ENCODE data around the gene MAJIN. TPM values are rescaled to one million over a fixed set of nuclear protein-coding genes. Genes with fewer than 3 reads are reported as not detected.

The MAJIN gene
- total RNA-seq, 4 donors from 2014 or later = not detected

DNA sequence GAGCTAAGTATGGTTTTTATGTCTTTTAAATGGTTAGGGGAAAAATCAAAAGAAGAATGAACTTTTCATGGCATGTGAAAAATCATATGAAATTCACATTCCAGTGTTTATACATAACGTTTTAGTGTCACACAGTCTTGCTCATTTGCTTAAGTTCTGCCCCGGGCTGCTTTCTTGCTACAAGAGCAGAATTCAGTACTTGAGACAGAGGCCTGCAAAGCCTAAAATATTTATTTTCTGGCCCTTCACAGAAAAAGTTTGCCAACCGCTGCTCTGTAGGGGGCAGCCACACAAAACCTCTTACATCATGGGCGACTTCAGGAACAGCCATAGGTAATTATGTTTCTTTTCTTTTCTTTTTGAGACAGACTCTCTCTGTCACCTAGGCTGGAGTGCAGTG, 53.9 kb downstream of the MAJIN start:
- peak in 1 of 3 donors; percentile 23 for DNase-seq
- Histone ChIP-seq H3K9me3 (no peaks in the 10 kb centered on the region), H3K27ac (peak overlapping the region; percentile 59 to 85 (median 73)), H3K4me3 (peak overlapping the region in 3 of 4 donors; percentile 59 to 91 (median 88)), H3K4me1 (peaks cover 0 to 23% (median 14%) of the 10 kb centered on the region in 4 donors), H3K27me3 (no peaks in the 10 kb centered on the region), H3K36me3 (peaks cover 0 to 14% (median 0%) of the 10 kb centered on the region in 3 donors)
- peak in 1 of 6 experiments; percentile 12 for TF ChIP-seq CTCF (IDR thresholded peaks at IDR 0.05)
- no peak for TF ChIP-seq POLR2A (IDR thresholded peaks at IDR 0.05)

DNA sequence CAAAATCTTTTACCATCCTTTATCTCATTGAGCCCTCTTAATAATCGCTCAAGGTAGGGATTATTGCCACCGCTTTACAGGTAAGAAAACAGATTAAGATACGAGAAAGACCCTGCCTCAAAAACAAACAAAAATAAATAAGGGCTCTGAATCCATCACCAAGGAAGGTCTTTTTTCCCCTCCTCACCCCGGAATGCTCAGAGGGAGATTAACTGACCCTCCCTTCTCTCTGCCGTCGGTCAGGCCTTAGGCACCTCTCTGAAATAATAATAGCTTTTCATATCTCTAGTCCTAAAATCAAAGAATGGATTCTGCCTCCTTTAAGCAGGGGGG, 54.3 kb downstream of the MAJIN start:
- Histone ChIP-seq H3K4me3 (peak overlapping the region; percentile 12 to 91 (median 74)), H3K9me3 (no peaks in the 10 kb centered on the region), H3K4me1 (peaks cover 0 to 23% (median 14%) of the 10 kb centered on the region in 4 donors), H3K36me3 (peaks cover 0 to 18% (median 0%) of the 10 kb centered on the region in 3 donors), H3K27me3 (no peaks in the 10 kb centered on the region), H3K27ac (peak overlapping the region; percentile 59 to 85 (median 73))
- TF ChIP-seq CTCF (IDR thresholded peaks at IDR 0.05) (no peak), POLR2A (IDR thresholded peaks at IDR 0.05) (no peak)
- DNase-seq = no peak

DNA sequence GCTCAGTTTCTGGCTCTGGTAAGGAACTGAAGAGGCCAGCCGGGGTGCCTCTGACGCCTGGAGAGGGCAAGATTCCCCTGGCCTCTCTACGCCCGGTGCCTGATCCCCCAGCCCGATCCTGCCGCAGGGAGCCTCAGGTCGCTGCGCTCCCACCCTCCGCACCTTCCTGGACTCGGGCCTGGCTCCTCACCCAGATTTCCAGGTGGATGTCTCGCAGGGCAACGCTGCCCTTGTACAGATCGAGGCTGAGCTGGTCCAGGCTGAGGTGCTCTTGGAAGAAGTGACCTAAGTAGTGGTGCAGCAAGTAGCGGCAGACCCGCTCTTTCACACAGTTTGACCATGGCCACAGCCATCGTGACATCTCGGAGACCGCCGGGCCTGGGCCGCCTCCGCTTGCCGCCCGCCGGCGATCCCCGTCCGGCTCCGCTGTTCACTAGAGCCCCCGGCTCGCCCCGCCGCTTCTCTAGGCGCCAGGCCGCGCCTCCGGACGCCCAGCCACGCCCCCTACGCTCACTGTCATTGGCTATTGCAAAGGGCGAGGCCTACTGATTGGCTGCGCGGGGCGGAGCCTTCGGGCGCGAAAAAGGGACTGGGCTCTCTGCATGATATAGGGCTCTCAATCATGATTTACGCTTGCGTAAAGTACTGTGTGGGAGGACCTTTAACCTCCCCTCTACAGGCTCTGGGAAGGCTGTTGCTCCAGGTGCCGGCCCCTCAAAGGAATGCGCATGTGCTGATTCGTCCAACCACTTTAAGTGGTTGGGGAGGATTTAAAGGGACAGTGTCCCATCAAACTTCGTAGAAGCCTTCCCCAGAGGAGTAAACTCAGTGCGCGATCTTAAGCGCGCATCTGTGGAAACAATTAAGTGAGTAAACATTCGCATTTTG, 54.9 kb downstream of the MAJIN start, which contains the start of gene ATG2A:
ATG2A (minus strand) TSS at position 435 of the 888 bp plus-strand sequence; CDS start at position 361, 74 bp downstream.
- Histone ChIP-seq H3K27ac (peak within 1 kb of the TSS; percentile 80 to 87 (median 84)), H3K9me3 (no peaks in the 10 kb centered on the region), H3K4me3 (peak within 1 kb of the TSS; percentile 82 to 91 (median 85)), H3K36me3 (peaks cover 0 to 24% (median 0%) of the 10 kb centered on the region in 3 donors), H3K27me3 (no peaks in the 10 kb centered on the region), H3K4me1 (peaks cover 0 to 23% (median 14%) of the 10 kb centered on the region in 4 donors)
- peak; percentile 89 to 95 for TF ChIP-seq POLR2A (IDR thresholded peaks at IDR 0.05)
- peak in 1 of 6 experiments; percentile 3 for TF ChIP-seq CTCF (IDR thresholded peaks at IDR 0.05)
- DNase-seq = peak; percentile 99 to 100 (median 100)

- Histone ChIP-seq H3K4me3 (peak overlapping the region; percentile 82 to 91 (median 85)), H3K27me3 (no peaks in the 10 kb centered on the region), H3K27ac (peak overlapping the region; percentile 80 to 87 (median 84)), H3K9me3 (no peaks in the 10 kb centered on the region), H3K36me3 (peaks cover 0 to 32% (median 0%) of the 10 kb centered on the region in 3 donors), H3K4me1 (peaks cover 0 to 23% (median 14%) of the 10 kb centered on the region in 4 donors)
- TF ChIP-seq CTCF (IDR thresholded peaks at IDR 0.05) = no peak
- no peak for TF ChIP-seq POLR2A (IDR thresholded peaks at IDR 0.05)
- DNase-seq = peak in 2 of 3 donors; percentile 66 to 82
Observed at GRCh38 chr11:64916040-64916774, 55.7 kb downstream of the MAJIN start.

DNA sequence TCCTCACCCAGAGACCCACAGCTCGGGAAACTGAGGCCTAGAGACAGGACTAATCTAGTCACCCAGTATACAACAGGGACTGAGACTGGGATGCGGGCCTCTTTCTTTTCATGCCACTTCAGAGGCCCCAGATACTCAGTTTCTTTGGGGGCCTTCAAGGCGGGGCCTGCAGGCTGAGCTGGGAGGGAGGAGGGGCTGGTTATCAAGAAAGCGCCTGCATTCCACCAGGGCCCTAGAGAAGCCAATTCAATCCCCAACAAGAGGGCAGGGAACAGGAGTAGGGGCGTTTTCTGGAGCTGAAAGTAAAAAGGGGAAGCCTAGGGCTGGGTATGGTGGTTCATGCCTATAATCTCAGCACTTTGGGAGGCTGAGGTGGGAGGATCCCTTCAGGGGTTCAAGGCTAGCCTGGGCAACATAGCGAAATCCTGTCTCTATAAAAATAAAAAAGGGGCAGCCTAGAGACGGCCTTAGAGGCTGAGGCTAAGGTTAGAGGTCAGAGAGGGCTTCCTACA, 56.5 kb downstream of the MAJIN start:
- TF ChIP-seq POLR2A (IDR thresholded peaks at IDR 0.05) = no peak
- TF ChIP-seq CTCF (IDR thresholded peaks at IDR 0.05) = no peak
- Histone ChIP-seq H3K4me3 (peak overlapping the region in 2 of 4 donors; percentile 82 to 88), H3K9me3 (no peaks in the 10 kb centered on the region), H3K27me3 (no peaks in the 10 kb centered on the region), H3K36me3 (peaks cover 0 to 40% (median 0%) of the 10 kb centered on the region in 3 donors), H3K27ac (peak overlapping the region in 2 of 4 donors; percentile 80 to 87), H3K4me1 (peaks cover 0 to 23% (median 14%) of the 10 kb centered on the region in 4 donors)
- DNase-seq = no peak
